NCI-H748 treated with DMSO at 0.1 percent for 48 hours (cell line): ENCODE data around the gene PPT1.

Experiments
- DNase-seq: peaks from one replicate; lab custom pipeline; 2025; lab: John Stamatoyannopoulos, UW

PPT1 gene

DNA sequence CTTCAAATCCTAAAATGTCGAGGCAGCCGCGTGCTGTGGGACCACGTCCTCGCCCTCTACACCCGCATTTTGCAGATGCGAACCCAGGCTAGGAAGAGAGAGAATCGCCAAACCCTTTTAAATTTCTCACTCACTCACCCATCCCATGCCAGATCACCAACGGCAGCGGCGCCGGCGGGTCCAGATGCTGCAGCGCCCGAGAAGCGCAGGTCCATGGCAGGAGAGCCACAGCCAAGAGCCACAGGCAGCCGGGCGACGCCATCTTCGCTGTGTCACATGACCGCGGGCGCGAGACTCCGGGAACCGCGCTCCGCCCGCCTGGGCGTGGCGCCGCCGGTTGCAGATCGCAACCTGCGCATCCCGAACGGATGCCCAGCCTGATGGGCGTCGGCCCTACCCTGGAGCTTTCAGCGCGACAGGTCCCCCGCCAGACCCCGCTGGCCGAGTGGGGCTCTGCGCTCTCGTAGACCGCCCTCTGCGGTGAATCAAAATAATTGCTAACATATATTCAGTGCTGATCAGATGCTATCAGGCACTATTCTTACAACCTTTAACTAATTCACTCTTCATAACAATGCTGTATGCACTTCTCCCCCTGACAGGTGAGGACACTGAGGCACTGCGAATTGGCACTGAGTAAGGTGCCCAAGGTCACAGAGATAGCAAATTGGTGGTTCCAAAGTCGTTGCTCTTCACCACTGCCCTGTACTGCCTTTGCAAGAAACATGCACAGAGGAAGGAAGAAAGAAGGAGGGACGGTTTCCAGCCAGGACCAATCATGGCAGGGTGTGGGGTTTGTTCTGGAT lies at the start of gene PPT1:
PPT1 (minus strand) TSS at position 276 of the 806 bp plus-strand sequence; CDS start at position 262, 14 bp downstream.
- peak; percentile 99 for DNase-seq

DNA sequence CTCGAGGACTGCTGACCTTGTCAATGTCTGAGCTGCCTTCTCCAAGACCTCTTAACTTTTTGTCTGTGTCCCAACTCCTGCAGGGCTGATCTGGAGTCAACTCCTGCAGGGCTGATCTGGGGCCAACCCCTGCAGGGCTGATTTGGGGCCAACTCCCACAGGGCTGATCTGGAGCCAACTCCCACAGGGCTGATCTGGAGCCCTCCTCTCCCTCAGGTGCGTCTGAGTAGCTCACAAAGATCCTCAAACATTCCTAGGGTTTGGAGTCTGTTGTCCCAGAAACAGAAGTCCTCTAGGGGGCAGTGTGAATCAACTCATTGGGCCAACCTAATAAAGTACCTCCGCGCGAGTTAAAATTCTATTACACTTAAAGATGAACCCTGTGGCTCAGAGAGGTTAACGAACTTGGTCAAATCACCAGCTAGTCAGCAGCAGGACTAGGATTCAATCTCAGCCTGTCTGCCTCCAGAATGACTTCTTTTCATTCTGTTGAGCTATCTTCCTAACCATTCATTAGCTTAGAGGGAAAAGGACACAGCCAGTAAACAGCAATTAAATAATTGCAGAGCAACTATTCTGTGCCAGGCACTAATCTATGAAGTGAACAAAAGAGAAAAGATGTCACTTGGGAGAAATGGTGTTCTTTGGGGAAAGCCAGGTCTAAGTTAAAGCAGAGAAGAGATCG lies 47.0 kb upstream of the PPT1 start:
- peak; percentile 99 for DNase-seq

- no peak for DNase-seq
Measured at GRCh38 chr1:40141878-40142535, 45.0 kb upstream of the PPT1 start.

GRCh38 chr1:40140211-40140973 lies 43.3 kb upstream of the PPT1 start:
- DNase-seq, result no peak

DNA sequence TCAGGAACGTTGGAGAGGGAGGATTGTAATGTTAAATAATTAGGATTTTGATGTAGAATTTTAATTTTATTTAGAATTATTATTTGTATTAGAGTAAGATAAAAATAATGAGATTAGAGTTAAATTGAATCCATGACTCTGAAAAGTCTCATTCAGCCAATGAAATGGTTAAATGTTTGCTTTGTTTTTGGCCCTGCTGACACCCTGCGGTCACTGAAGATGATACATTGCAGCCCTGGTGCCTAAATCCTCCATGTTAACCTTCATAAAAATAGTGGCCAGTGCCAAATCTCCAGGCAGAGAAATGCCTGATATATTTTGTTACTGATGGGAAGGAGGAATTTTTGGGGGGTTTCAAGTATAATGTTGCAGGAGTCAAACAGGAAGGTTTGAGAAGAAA lies 36.8 kb upstream of the PPT1 start:
- DNase-seq, result no peak

DNA sequence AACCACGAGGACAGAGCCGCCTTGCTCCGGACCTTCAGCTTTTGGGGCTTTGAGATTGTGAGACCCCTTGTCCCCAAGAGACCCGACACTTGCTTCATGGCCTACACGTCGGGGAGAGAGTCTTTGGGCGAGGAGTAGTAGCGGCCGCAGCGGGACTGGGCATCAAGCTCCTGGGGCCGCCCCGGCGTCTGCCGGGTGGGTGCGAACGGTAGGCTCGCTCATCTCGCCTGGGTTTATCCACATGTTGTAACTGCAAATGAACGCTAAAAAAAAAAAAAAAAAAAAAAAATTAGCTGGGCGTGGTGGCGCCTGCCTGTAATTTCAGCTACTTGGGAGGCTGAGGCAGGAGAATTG lies 36.2 kb upstream of the PPT1 start:
- DNase-seq, result no peak

DNA sequence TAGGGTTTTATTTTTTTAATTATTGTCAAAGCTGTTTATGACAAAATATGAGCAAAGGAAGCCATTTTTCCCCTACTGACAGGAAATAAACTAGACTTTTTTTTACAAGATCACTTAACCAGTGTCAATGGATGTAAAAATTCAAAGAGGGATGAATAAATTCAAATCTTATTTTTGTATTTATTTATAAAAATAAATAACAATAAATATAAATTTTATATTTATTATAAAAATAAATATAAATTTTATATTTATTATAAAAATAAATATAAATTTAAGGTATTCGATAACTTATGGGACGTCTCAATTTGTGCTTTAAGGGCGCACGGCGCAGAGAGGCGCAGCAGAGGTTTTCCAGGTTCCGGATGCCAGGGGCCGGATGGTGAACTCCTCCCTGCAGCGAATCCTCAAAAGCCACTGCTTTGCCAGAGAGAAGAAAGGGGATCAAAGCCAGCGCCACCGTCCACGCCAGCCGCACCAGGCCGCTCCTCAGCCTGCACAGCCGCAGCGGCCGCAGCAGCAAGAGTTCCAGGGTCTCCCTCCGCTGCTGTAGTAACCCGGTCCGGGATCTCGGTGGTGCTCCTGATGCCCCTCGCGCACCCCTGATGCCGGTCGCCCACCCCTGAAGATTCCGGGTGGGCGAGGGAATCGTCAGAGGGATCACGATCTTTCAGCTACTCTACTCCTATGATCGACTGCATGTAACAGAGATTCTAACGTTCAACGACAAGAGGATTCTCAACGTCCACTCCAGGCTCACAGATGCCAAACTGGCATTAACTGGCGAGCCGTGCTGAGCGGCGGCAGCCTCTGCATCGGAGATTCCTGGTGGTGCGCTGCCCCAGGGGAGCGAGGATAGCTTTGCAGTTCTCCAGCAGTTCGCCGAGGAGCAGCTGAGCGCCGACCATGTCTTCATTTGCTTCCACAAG lies 35.6 kb upstream of the PPT1 start:
- no peak for DNase-seq

- DNase-seq, result no peak
Measured at GRCh38 chr1:40130892-40131291, 33.8 kb upstream of the PPT1 start.

GRCh38 chr1:40122855-40123254 lies 25.8 kb upstream of the PPT1 start:
- no peak for DNase-seq

- DNase-seq, result no peak
Measured at GRCh38 chr1:40120128-40120527, 23.1 kb upstream of the PPT1 start.

DNA sequence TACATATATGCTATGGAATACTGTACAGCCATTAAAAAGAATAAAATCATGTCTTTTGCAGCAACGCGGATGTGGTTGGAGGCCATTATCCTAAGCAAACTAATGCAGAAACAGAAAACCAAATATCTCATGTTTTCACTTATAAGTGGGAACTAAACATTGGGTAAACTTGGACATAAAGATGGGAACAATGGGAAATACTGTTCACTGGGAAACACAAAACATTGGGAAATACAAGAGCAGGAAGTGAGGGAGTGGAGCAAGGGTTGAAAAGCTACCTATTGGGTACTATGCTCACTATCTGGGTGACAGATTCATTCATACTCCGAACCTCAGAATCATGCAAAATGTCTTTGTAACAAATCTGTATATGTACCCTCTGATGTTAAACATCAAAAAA lies 17.3 kb upstream of the PPT1 start:
- no peak for DNase-seq

DNA sequence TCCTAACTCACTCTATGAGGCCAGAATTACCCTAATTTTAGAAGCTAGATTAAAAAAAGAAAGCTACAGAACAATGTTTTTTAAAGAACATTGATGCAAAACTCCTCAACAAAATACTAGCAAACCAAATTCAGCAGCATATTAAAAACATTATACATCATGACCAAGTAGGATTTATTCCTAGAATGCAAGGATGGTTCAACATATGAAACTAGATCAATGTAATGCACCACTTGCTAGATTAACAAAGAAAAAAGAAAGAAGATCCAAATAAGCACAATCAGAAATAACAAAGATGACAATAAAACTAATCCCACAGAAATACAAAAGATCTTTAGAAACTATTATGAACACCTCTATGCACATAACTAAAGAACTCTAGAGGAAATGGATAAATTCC lies 13.3 kb upstream of the PPT1 start:
- no peak for DNase-seq

GRCh38 chr1:40107290-40107959 lies 10.4 kb upstream of the PPT1 start:
- DNase-seq, result no peak

- DNase-seq, result no peak
Measured at GRCh38 chr1:40105028-40105427, 8.0 kb upstream of the PPT1 start.

DNA sequence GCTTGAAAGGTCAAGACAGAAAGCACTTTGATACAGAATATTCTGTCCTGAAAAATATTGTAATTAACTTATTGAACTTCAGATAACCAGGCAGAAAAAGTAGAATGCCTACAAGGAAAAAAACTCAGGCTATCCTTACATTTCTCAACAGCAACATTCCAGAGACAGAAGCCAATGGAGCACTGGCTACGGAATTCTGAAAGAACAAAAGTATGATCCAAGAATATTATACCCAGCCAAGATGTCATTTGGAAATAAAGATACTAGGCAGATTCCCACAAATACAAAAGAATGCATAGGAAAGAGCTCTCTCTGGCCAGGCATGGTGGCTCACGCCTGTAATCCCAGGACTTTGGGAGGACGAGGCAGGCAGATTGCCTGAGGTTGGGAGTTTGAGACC lies 5.8 kb upstream of the PPT1 start:
- no peak for DNase-seq

- no peak for DNase-seq
Measured at GRCh38 chr1:40102038-40102437, 5.0 kb upstream of the PPT1 start.

DNA sequence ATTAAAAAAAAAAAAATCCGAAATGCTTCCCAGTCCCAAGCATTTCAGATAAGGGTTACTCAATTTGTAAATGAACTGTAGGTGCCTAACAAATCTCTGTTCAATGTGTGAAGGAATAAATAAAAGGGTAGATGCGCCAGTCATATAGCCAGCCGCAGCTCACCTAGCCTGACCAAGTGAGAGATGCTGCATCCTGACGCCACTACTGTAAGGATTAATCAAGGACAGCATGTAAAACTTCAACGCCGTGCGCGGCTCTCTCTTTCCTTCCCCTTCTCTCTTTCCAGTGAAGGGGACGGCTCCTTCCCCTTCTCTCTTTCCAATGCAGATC lies 441 bp downstream of the PPT1 start:
- DNase-seq, result no peak

DNA sequence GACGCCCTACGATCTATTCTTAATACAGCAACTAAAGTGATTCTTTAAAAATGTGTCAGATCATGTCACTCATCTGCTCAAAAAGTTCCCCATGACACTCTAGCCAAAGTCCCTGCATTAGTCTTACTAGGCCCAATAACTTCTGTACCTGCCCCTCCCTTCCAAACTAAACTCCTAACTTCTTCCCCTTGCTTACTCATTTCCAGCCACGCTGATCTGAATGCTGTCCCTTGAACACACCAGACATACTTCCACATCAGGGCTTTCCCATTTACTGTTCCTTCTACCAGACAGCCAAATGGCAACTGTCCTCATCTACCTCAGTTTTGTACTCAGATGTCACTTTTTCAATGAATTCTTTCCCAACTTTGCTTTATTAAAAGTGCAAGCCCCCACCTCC lies 1.2 kb downstream of the PPT1 start:
- no peak for DNase-seq

GRCh38 chr1:40094466-40095110 lies 2.5 kb downstream of the PPT1 start:
- no peak for DNase-seq
